ENCODE data around the gene PDLIM4.

GRCh38 chr5:132298298-132299212 lies 41.1 kb downstream of the PDLIM4 start:
- TF ChIP-seq CTCF (conservative IDR thresholded peaks at IDR 0.05) (no peak), ZFX (IDR thresholded peaks at IDR 0.05) (no peak)
